GM23338 (cell line): ENCODE data around the gene DOK7. TPM values are rescaled to one million over a fixed set of nuclear protein-coding genes. Genes with fewer than 3 reads are reported as not detected.

Experiments used
- ATAC-seq: fragments of 200-7000 bp; cut with Tn5 transposase; 3 replicates; pipeline ENCODE4 v1.9.1; 2020
- DNase-seq: peaks from one replicate; pipeline ENCODE4 v3.0.0-alpha.2; 2015; ENCODE audit warnings: low spot score
- H2AFZ ChIP-seq: fragments of 200-600 bp; sonication (generic); 2 replicates; pipeline ENCODE4 v1.8.0; 2016; ENCODE audit warnings: antibody characterized with exemption, mild to moderate bottlenecking, moderate library complexity
- H3F3A ChIP-seq: fragments of 200-600 bp; sonication (generic); replicated peaks from 2 replicates; pipeline ENCODE4 v1.8.0; 2017; ENCODE audit warnings: antibody characterized with exemption, mixed run types, low read depth
- H3K27ac ChIP-seq: fragments of 200-600 bp; sonication (generic); 2 replicates; pipeline ENCODE4 v1.6.1; 2016; ENCODE audit warnings: low read depth
- H3K27me3 ChIP-seq: fragments of 200-600 bp; sonication (generic); 2 replicates; pipeline ENCODE4 v1.8.0; 2016; ENCODE audit warnings: mild to moderate bottlenecking, mixed run types, moderate library complexity; ENCODE audit not compliant: insufficient read depth
- H3K36me3 ChIP-seq: fragments of 200-600 bp; sonication (generic); 2 replicates; pipeline ENCODE4 v1.8.0; 2016; ENCODE audit warnings: mild to moderate bottlenecking; ENCODE audit not compliant: insufficient read depth
- H3K4me1 ChIP-seq: fragments of 200-600 bp; sonication (generic); 2 replicates; pipeline ENCODE4 v1.8.0; 2016; ENCODE audit warnings: mild to moderate bottlenecking, moderate library complexity; ENCODE audit not compliant: insufficient read depth
- H3K4me2 ChIP-seq: fragments of 200-600 bp; sonication (generic); 2 replicates; pipeline ENCODE4 v1.7.1; 2017; ENCODE audit warnings: mixed run types
- H3K4me3 ChIP-seq: fragments of 200-600 bp; sonication (generic); 2 replicates; pipeline ENCODE4 v1.6.1; 2016; ENCODE audit warnings: mixed run types
- H3K79me2 ChIP-seq: fragments of 200-600 bp; sonication (generic); replicated peaks from 2 replicates; pipeline ENCODE4 v1.8.0; 2017; ENCODE audit warnings: mild to moderate bottlenecking; ENCODE audit not compliant: insufficient read depth
- H3K9me2 ChIP-seq: fragments of 200-600 bp; sonication (generic); 2 replicates; pipeline ENCODE4 v1.8.0; 2017; ENCODE audit not compliant: insufficient read depth
- H4K20me1 ChIP-seq: fragments of 200-600 bp; sonication (generic); replicated peaks from 2 replicates; pipeline ENCODE4 v1.8.0; 2017; ENCODE audit warnings: mild to moderate bottlenecking; ENCODE audit not compliant: insufficient read depth
- H3K27ac Mint-ChIP-seq: 2 replicates; pipeline ENCODE4 v1.8.0; 2020; ENCODE audit warnings: inconsistent platforms, mild to moderate bottlenecking, moderate library complexity, mixed read lengths
- H3K27me3 Mint-ChIP-seq: 3 replicates; pipeline ENCODE4 v1.8.0; 2022; ENCODE audit warnings: low read depth, mild to moderate bottlenecking, moderate library complexity, mixed read lengths, inconsistent platforms; ENCODE audit not compliant: insufficient read depth, poor library complexity
- H3K36me3 Mint-ChIP-seq: 3 replicates; pipeline ENCODE4 v1.8.0; 2021; ENCODE audit warnings: low read depth, mild to moderate bottlenecking, inconsistent platforms, moderate library complexity, mixed read lengths
- H3K4me1 Mint-ChIP-seq: 3 replicates; pipeline ENCODE4 v1.8.0; 2020; ENCODE audit warnings: mild to moderate bottlenecking, inconsistent platforms, mixed read lengths
- H3K4me3 Mint-ChIP-seq: 3 replicates; pipeline ENCODE4 v1.8.0; 2021; ENCODE audit warnings: moderate library complexity, mild to moderate bottlenecking, inconsistent platforms, mixed read lengths
- H3K9me3 Mint-ChIP-seq: 3 replicates; pipeline ENCODE4 v1.8.0; 2020; ENCODE audit warnings: moderate library complexity, mild to moderate bottlenecking, inconsistent platforms, mixed read lengths
- CREB1 ChIP-seq: fragments of 250-450 bp; sonication (Bioruptor Pico); IDR thresholded peaks from 2 replicates; pipeline ENCODE4 v1.5.0; 2020; ENCODE audit warnings: low read depth, mild to moderate bottlenecking, moderate library complexity
- EZH2 ChIP-seq: fragments of 200-600 bp; sonication (generic); IDR thresholded peaks from one replicate; pipeline ENCODE4 v1.8.0; 2017; ENCODE audit warnings: antibody characterized with exemption, mild to moderate bottlenecking, low read depth; ENCODE audit not compliant: unreplicated experiment
- EZH2phosphoT487 ChIP-seq: fragments of 200-600 bp; sonication (generic); IDR thresholded peaks from one replicate; pipeline ENCODE4 v1.8.1; 2018; ENCODE audit warnings: antibody characterized with exemption; ENCODE audit not compliant: unreplicated experiment
- JUNB ChIP-seq: IDR thresholded peaks from one replicate; pipeline ENCODE4 v1.6.1; 2016; ENCODE audit warnings: antibody characterized with exemption; ENCODE audit not compliant: unreplicated experiment
- NANOG ChIP-seq: IDR thresholded peaks from 2 replicates; pipeline ENCODE4 v1.6.1; 2016; ENCODE audit warnings: antibody characterized with exemption, borderline replicate concordance
- POLR2AphosphoS5 ChIP-seq: IDR thresholded peaks from 2 replicates; pipeline ENCODE4 v1.6.1; 2016; ENCODE audit warnings: antibody characterized with exemption, low read depth
- STAT1 ChIP-seq: IDR thresholded peaks from one replicate; pipeline ENCODE4 v1.6.1; 2016; ENCODE audit warnings: antibody characterized with exemption; ENCODE audit not compliant: unreplicated experiment
- ZNF114 ChIP-seq: fragments of 250-450 bp; sonication (Bioruptor Pico); IDR thresholded peaks from 2 replicates; pipeline ENCODE4 v1.5.0; 2020; ENCODE audit warnings: mild to moderate bottlenecking, moderate library complexity
- ZNF331 ChIP-seq: fragments of 250-450 bp; sonication (Bioruptor Pico); IDR thresholded peaks from 2 replicates; pipeline ENCODE4 v1.5.0; 2020; ENCODE audit warnings: low read depth, mild to moderate bottlenecking, moderate library complexity
- polyA plus RNA-seq: library from polyadenylated mRNA; unstranded; fragments of >200 nt; fragmentation: Nextera tagmentation; extraction: Ambion mirVana; gene quantifications from 2 replicates; pipeline ENCODE4 v1.2.1, GENCODE V29; 2016
- total RNA-seq: library from RNA; depleted of rRNA; stranded (reverse); fragments of >200 nt; shearing (Covaris generic); gene quantifications from 2 replicates; pipeline ENCODE4 v1.2.3, GENCODE V29; 2014
- TF ChIP-seq, protein P1 (sequence below): IDR thresholded peaks from one replicate; pipeline ENCODE4 v1.6.1; 2018; ENCODE audit warnings: antibody characterized with exemption; ENCODE audit not compliant: unreplicated experiment
- TF ChIP-seq, protein P2 (sequence below), 2 experiments: fragments of 200-600 bp in 1 of 2; sonication (generic) in 1 of 2; conservative IDR thresholded peaks; 2 replicates each; pipeline versions ENCODE4 v1.5.1 to v1.6.1; 2016 to 2017; ENCODE audit warnings: antibody characterized with exemption in 2 of 2, low read depth in 2 of 2, mild to moderate bottlenecking in 2 of 2, moderate library complexity in 1 of 2
- TF ChIP-seq, protein P3 (sequence below): IDR thresholded peaks from 2 replicates; pipeline ENCODE4 v1.6.1; 2016; ENCODE audit warnings: antibody characterized with exemption
- TF ChIP-seq, protein P4 (sequence below): fragments of 250-450 bp; sonication (Bioruptor Pico); IDR thresholded peaks from 2 replicates; pipeline ENCODE4 v1.5.0; 2020; ENCODE audit warnings: mild to moderate bottlenecking, moderate library complexity

Gene DOK7
- total and polyA plus RNA-seq, 2 experiments from 2014 or later, result 0.34 to 0.52 TPM

DNA sequence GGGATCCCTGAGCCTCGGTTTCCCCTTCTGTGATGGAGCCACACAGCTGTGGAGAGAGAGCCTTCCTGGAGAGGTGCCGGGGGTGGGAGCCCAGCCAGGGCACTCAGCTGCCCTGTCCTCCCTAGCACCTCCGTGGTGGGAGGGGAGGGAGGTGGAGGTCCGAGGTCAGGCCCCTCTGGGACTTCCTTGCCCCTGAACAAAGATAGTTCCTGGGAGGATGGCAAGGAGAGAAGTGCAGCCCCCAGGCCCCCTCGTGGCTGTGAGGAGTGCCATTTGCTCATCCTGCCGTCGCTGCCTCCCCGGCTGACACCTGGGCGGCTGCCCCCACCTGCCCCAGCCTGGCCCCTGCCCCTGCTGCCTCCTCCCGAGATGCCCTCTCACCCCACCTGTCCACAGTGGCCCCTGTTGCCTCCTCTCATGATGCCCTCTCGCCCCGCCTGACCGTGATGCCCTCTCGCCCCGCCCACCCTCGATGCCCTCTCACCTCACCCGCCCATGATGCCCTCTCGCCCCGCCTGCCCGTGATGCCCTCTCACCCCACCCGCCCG, 12.7 kb downstream of the DOK7 start:
- no peaks in the 10 kb centered on the region for H3K36me3 Mint-ChIP-seq
- Histone ChIP-seq H3K36me3 (no peaks in the 10 kb centered on the region), H3K9me2 (no peaks in the 10 kb centered on the region), H3K4me3 (no peak overlapping the region), H3K27ac (no peak overlapping the region), H3K79me2 (no peaks in the 10 kb centered on the region), H4K20me1 (no peaks in the 10 kb centered on the region), H2AFZ (no peak overlapping the region), H3F3A (peaks cover under 1% of the 10 kb centered on the region; the same call in 1 of the 2 replicates), H3K27me3 (peaks cover 32% of the 10 kb centered on the region), H3K4me1 (peaks cover 5% of the 10 kb centered on the region; the same call in 1 of the 2 replicates), H3K4me2 (no peak overlapping the region)
- no peak for ATAC-seq
- H3K4me3 Mint-ChIP-seq, result no peak overlapping the region
- no peak for TF ChIP-seq JUNB
- TF ChIP-seq, protein P1, sequence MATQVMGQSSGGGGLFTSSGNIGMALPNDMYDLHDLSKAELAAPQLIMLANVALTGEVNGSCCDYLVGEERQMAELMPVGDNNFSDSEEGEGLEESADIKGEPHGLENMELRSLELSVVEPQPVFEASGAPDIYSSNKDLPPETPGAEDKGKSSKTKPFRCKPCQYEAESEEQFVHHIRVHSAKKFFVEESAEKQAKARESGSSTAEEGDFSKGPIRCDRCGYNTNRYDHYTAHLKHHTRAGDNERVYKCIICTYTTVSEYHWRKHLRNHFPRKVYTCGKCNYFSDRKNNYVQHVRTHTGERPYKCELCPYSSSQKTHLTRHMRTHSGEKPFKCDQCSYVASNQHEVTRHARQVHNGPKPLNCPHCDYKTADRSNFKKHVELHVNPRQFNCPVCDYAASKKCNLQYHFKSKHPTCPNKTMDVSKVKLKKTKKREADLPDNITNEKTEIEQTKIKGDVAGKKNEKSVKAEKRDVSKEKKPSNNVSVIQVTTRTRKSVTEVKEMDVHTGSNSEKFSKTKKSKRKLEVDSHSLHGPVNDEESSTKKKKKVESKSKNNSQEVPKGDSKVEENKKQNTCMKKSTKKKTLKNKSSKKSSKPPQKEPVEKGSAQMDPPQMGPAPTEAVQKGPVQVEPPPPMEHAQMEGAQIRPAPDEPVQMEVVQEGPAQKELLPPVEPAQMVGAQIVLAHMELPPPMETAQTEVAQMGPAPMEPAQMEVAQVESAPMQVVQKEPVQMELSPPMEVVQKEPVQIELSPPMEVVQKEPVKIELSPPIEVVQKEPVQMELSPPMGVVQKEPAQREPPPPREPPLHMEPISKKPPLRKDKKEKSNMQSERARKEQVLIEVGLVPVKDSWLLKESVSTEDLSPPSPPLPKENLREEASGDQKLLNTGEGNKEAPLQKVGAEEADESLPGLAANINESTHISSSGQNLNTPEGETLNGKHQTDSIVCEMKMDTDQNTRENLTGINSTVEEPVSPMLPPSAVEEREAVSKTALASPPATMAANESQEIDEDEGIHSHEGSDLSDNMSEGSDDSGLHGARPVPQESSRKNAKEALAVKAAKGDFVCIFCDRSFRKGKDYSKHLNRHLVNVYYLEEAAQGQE, result no peak
- TF ChIP-seq, protein P2, sequence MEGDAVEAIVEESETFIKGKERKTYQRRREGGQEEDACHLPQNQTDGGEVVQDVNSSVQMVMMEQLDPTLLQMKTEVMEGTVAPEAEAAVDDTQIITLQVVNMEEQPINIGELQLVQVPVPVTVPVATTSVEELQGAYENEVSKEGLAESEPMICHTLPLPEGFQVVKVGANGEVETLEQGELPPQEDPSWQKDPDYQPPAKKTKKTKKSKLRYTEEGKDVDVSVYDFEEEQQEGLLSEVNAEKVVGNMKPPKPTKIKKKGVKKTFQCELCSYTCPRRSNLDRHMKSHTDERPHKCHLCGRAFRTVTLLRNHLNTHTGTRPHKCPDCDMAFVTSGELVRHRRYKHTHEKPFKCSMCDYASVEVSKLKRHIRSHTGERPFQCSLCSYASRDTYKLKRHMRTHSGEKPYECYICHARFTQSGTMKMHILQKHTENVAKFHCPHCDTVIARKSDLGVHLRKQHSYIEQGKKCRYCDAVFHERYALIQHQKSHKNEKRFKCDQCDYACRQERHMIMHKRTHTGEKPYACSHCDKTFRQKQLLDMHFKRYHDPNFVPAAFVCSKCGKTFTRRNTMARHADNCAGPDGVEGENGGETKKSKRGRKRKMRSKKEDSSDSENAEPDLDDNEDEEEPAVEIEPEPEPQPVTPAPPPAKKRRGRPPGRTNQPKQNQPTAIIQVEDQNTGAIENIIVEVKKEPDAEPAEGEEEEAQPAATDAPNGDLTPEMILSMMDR (conservative IDR thresholded peaks at IDR 0.05; ENCODE audit: low read depth in 2 of 2), result no peak
- no peak for TF ChIP-seq CREB1 (CRISPR knock-in tag)
- no peak for TF ChIP-seq NANOG
- TF ChIP-seq EZH2, result no peak
- TF ChIP-seq, protein P3, sequence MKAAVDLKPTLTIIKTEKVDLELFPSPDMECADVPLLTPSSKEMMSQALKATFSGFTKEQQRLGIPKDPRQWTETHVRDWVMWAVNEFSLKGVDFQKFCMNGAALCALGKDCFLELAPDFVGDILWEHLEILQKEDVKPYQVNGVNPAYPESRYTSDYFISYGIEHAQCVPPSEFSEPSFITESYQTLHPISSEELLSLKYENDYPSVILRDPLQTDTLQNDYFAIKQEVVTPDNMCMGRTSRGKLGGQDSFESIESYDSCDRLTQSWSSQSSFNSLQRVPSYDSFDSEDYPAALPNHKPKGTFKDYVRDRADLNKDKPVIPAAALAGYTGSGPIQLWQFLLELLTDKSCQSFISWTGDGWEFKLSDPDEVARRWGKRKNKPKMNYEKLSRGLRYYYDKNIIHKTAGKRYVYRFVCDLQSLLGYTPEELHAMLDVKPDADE, result no peak
- no peak for TF ChIP-seq STAT1
- TF ChIP-seq, protein P4, sequence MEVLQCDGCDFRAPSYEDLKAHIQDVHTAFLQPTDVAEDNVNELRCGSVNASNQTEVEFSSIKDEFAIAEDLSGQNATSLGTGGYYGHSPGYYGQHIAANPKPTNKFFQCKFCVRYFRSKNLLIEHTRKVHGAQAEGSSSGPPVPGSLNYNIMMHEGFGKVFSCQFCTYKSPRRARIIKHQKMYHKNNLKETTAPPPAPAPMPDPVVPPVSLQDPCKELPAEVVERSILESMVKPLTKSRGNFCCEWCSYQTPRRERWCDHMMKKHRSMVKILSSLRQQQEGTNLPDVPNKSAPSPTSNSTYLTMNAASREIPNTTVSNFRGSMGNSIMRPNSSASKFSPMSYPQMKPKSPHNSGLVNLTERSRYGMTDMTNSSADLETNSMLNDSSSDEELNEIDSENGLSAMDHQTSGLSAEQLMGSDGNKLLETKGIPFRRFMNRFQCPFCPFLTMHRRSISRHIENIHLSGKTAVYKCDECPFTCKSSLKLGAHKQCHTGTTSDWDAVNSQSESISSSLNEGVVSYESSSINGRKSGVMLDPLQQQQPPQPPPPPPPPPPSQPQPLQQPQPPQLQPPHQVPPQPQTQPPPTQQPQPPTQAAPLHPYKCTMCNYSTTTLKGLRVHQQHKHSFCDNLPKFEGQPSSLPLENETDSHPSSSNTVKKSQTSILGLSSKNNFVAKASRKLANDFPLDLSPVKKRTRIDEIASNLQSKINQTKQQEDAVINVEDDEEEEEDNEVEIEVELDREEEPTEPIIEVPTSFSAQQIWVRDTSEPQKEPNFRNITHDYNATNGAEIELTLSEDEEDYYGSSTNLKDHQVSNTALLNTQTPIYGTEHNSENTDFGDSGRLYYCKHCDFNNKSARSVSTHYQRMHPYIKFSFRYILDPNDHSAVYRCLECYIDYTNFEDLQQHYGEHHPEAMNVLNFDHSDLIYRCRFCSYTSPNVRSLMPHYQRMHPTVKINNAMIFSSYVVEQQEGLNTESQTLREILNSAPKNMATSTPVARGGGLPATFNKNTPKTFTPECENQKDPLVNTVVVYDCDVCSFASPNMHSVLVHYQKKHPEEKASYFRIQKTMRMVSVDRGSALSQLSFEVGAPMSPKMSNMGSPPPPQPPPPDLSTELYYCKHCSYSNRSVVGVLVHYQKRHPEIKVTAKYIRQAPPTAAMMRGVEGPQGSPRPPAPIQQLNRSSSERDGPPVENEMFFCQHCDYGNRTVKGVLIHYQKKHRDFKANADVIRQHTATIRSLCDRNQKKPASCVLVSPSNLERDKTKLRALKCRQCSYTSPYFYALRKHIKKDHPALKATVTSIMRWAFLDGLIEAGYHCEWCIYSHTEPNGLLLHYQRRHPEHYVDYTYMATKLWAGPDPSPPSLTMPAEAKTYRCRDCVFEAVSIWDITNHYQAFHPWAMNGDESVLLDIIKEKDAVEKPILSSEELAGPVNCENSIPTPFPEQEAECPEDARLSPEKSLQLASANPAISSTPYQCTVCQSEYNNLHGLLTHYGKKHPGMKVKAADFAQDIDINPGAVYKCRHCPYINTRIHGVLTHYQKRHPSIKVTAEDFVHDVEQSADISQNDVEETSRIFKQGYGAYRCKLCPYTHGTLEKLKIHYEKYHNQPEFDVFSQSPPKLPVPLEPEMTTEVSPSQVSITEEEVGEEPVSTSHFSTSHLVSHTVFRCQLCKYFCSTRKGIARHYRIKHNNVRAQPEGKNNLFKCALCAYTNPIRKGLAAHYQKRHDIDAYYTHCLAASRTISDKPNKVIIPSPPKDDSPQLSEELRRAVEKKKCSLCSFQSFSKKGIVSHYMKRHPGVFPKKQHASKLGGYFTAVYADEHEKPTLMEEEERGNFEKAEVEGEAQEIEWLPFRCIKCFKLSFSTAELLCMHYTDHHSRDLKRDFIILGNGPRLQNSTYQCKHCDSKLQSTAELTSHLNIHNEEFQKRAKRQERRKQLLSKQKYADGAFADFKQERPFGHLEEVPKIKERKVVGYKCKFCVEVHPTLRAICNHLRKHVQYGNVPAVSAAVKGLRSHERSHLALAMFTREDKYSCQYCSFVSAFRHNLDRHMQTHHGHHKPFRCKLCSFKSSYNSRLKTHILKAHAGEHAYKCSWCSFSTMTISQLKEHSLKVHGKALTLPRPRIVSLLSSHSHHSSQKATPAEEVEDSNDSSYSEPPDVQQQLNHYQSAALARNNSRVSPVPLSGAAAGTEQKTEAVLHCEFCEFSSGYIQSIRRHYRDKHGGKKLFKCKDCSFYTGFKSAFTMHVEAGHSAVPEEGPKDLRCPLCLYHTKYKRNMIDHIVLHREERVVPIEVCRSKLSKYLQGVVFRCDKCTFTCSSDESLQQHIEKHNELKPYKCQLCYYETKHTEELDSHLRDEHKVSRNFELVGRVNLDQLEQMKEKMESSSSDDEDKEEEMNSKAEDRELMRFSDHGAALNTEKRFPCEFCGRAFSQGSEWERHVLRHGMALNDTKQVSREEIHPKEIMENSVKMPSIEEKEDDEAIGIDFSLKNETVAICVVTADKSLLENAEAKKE (CRISPR knock-in tag), result no peak
- no peak for TF ChIP-seq POLR2AphosphoS5
- TF ChIP-seq ZNF114 (CRISPR knock-in tag), result no peak
- TF ChIP-seq ZNF331 (CRISPR knock-in tag), result no peak
- no peak for TF ChIP-seq EZH2phosphoT487
- H3K27me3 Mint-ChIP-seq, result peaks cover 58% of the 10 kb centered on the region
- peaks cover 5% of the 10 kb centered on the region; the same call in 2 of the 3 replicates for H3K4me1 Mint-ChIP-seq
- no peak for DNase-seq
- no peak overlapping the region for H3K27ac Mint-ChIP-seq
- no peaks in the 10 kb centered on the region for H3K9me3 Mint-ChIP-seq
